Renal pelvis (tissue), 4 donors: Measurements from ENCODE around the gene RAB4A. TPM values are rescaled to one million over a fixed set of nuclear protein-coding genes. Genes with fewer than 3 reads are reported as not detected.

ENCODE experiments used
- DNase-seq: peaks from one replicate; pipeline ENCODE4 v3.0.0-alpha.2; 2013
- polyA plus RNA-seq, 3 donors: library from polyadenylated mRNA; unstranded; fragments of 120-200 nt; gene quantifications; one replicate each; pipeline ENCODE4 v1.2.1, GENCODE V29; 2013; ENCODE audit not compliant: insufficient read length in 3 of 3

RAB4A gene
- polyA plus RNA-seq, 3 donors, result 51.9 to 62.5 (median 52.8) TPM

DNA sequence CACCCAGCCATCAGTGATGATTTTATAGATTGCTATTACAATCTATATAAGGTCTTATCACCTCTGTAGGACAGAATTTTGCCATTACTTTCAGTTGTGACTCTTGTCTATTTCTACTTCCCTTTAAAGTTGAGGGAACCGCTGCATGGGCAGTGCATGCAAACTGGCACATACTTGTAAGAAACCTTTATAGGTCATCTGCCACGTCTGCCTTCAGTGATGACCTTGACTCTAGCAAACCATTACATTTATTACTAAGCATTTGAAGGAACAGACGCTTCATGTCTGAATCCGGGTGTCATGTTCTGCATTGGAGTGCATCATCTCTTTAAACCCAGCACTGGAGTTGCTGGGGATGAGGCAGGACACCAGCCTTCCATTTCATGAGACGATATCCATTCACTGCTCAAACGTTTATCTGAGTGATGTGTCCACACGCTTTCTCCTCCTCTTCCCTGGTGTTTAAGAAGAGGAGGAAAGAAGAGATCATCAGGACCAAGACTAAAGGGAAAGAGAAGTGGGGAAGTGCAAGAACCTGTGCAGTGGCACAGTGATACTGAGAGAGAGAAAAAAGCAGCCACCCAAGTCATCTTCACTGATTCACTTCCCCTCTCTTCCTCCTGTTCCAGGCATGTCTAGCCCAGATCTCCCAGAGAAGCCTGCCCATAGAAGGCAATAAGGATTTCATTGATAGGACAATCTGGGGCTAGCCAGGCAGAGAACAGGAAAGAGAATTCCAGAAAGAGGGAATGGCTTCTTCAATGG lies 57.9 kb downstream of the RAB4A start:
- DNase-seq, result no peak

DNA sequence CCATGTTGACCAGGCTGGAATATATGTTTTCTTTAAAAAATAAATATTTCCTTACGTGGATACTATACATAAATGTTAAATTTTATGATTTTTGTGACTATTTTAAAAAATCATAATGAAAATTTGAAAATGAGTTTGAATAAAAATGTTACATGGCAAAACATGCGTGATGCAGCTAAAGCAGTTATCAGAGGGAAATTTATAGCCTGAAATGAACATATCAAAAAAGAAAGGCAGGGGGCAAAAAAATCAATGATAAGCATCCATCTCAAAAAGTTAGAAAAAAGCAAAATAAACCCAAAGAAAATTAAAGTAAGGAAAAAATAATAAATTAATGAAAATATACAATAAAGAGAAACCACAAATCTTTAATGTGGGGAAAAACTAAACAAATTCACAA lies 63.4 kb downstream of the RAB4A start:
- no peak for DNase-seq

DNA sequence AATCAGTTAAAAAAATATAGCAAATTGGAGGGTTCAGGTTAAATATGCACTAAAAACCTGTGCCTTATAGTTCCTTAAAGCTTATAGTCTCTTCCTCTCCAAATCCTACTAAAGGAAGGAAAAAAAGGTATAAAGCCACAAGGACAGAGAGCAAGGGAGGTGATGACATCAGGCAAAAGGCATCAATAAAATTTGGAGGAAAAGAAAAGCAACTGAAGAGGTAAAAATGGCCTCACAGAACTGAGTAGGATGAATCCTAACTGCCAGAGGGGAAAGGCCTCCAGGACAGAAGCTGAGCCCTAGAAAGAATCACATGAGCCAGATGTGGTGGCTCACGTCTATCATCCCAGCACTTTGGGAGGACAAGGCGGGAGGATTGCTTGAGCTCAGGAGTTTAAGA lies 63.8 kb downstream of the RAB4A start:
- DNase-seq, result no peak

DNA sequence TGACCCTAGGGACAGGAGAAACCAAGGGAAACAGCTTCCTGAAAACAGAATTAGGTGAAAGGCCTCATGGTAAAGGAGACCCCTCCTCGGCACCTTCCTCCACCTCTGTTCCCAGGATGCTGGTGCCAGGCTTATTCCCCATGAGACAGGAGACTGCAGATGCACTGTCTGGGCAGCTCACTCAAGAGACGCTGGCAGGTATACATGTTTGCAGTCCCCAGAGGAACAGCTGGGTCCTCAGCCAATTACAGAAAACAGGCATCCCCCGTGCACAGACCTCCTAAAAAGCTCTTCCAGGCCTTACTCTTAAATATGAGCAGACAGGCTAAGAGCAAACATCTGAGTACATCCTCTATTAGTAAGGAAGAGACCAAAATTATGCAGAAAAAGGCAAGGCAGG lies 65.4 kb downstream of the RAB4A start:
- no peak for DNase-seq

DNA sequence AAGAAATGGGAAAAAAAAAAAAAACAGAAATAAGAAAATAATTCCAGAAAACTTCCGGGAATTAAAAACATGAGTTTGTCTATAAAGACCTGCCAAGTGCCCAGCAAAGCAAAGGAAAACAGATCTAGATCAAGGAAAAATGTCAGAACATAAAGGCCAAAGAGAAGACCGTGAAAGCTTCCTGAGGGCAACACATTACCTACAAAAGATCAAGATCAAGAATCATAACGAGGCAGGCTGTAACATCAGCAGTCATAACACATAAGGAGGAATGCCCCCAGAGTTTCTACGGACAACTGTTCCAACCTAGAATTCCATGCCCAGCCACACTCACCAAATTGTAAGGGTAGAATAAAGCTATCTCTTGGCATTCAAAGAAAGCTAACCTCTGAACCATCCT lies 68.2 kb downstream of the RAB4A start:
- DNase-seq, result no peak

DNA sequence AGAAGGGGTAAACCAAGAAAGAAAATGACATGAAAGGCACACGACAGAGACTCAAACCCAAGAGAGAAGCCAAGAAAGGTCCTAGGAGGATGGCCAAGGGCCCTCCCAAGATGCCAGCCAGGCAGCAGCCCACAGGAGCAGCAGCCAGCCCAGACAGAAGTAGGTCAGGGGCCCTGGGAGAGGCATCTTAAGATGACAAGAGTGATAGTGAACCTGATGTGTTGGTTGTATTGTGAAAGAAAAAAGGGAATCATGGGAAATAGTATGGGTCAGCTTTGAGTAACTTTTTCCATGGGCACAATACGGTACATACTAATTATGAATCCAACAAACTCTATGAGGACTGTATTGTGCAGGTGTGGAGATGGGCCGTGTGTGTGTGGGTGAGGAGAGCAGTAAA lies 68.6 kb downstream of the RAB4A start:
- no peak for DNase-seq

DNA sequence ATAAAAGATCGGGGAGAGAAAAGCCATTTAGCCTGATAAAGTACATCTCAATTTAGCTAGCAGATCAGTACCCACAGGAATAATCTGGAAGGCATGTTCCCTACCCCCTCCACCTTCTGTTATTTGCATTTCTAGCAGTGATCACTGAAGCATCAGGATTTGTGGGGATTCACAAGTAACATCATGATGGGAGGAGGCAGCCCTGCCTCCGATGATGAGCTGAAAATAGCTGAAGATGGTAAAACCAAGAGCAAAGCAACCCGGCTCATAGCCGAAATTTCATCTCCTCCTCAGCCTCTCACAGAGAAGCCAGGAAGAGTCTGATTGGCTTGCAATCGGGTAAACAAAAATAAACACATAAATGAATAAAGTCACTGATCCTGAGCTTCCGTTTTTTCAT lies 69.6 kb downstream of the RAB4A start:
- DNase-seq, result no peak

DNA sequence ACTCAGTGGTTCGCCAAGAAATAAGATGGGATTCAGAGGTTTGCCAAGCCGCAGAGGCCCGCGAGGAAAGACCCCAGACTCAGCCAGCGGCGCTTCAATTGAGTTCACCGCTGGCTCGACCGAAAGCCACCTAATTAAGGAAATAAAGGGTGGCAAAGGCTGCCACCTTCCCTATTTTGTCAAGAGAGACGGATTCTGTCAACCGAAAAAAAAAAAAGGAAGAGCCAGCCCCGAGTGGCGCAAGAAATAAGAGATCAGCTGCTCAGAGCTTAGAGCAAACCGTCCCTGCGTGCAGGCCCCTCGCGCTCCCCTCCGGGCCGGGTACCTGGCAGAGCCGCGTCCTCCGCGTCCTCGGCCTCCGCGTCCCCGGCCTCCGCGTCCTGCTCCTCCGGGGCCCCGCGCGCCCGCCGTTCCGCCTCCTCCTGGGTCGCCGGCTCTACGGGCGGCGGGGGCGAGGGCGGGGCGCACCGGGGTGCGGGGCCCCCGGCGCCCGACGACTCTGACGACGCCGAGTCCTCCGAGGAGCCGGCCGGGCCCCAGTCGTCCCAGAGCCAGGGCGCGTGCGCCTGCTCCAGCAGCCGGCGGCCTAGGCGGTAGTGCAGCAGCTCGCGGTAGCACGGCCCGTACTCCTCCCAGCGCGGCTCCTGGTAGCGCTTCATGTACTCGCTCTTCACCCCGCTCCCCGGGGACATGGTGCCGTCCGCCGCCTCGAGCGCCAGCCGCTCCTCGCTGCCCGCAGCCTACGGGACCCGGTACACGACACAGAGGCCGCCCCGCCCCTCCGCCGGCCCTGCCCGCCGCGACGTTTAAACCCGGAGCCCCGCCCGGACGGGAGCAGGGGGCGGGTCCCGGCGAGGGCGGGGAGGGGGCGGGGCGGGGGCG lies 71.1 kb downstream of the RAB4A start:
- DNase-seq, result peak; percentile 81

DNA sequence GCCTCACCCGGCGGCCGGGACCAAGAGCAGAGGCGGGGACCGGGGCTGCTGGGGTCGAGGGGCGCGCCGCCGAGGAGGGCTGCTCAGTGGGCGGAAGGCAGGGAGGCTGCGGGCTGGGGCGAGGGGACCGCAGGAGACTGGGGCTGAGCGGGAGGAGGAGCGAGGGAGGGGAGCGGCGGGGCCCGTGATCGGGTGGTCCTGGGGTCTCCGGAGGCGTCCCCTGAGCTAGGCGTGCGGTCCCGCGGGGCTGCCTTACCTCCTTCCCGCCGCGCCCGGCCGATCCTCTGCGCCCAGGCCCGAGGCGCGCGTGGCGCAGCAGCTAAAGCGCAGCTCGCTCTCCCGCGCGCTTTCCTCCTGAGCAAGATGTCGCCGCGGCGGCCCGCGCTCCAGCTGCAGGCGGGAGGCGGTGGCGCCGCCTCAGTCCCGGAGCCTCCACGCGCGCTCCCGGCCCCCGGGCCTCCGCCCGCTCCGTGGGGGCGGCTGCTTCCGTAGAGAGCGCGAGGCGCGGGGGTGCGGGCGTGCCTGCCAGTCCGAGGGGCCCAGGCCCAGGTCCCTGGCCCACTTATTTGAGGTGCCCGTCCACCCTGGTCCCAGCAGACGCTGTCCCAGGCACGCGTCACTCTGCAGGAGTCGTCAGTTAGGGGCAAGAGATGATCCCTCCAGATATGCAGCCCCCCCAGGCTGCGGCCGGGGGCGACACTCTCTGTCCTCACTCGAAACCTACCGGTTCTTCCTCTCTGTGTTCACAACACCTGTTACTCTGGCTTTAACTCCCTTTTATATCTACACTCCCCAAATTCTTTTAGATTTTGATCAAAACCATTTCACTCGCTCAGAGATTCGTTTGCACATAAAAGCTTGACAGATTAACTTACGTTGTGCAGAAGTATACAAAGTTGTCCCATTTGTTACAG lies 72.0 kb downstream of the RAB4A start, which contains the start of gene CCSAP:
Gene CCSAP, minus strand, starts transcription at position 392 of the 914 bp plus-strand sequence. CDS start 582 bp downstream, outside the sequence.
- peak; percentile 46 for DNase-seq

DNA sequence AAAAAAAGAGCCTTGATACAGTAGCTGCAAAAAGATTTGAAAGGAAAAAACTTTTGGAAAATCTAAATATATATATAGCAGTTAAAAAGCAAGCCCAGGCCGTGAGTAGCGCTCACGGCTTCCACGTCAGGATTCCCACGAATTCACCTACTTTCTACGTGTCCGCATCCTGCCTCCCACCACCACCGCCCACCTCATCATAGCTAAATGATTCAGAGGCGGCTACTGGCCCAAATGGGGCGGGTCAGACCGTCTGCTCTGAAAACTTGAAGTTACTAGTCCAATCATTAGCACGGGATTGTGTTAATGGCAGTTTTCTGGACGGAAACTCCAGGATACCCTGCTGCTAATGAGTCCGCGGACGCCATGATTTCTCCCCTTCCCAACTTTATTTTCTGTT lies 73.2 kb downstream of the RAB4A start:
- DNase-seq, result no peak

DNA sequence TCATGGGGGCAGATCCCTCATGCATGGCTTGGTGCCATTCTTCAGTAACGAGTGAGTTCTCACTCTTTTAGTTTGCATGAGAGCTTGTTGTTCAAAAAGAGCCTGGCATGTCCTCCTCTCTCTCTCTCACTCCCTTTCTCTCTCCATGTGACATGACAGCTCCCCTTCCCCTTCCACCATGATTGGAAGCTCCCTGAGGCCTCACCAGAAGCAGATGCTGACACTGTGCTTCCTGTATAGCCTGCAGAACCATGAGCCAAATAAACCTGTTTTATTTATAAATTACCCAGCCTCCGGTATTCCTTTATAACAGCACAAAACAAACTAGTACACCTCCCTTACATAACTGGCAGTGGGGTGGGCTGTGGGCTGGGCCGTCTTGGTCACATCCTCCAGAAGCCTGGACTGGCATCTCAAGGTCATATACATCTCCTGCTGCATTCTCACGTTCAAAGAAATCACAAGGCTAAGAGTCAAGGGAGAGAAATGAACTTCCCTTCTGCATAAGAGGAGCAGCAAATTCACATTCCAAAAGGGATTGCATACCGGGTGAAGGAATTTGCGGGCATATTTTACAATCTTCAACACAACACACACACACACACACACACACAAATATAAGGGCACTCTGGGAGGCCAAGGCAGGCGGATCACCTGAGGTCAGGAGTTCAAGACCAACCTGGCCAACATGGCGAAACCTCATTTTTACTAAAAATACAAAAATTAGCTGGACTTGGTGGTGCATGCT lies 74.2 kb downstream of the RAB4A start:
- no peak for DNase-seq

DNA sequence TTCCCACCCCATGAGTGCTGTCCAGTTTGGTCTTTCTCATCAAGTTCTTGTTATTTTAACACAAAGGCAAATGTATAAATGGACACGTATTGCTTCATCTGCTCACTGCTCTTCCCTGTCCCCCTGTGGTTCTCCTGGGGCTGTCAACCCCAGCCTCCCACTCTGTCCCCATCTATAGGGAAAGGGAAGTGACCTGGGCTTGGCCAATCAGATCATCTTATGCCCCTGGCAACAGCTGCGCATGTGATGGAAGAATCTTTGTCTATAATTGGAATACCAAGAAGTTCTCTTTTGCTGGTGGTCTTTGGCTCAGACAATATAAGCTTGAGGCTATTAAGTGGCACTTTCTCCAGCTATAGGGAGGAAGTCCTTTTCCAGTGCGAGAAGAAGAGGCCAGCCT lies 76.6 kb downstream of the RAB4A start:
- no peak for DNase-seq

DNA sequence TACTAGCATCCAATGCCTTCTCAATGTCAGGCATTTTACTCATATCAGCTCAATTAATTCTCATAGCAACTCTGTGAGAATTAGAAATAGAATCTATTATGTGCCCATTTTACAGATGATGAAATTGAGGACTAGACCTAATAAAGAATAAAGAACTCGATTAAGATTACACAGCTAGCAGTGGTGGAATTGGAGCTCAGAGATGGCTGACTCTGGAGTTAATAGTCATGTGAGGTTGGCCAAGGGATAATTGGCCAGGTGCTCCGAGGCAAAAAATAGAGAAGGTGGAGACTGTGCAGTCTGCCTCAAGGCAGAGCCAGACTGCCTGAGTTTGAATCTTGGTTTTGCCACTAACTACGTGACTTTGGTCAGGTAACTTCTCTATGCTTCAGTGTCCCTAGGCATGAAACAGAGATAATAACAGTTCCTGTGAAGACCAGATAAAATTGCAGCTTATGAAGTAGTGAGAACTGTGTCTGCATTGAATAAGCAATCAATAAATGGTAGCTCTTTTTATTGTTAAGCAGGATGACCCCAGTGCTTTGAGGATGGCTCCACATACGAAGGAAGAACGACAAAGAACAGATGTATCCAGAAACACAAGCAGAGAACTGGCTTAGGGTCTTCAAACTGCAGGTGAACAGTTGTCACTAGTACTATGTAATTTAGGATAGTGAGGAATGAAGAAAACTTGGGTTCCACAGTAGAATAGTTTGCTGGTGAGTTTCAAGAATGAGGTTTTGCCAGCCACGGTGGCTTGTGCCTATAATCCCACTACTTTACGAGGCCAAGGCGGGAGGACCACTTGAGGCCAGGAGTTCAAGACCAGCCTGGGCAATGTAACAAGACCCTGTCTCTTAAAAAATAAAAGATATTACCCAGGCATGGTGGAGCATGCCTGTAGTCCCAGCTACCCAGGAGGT lies 78.8 kb downstream of the RAB4A start:
- DNase-seq, result no peak

DNA sequence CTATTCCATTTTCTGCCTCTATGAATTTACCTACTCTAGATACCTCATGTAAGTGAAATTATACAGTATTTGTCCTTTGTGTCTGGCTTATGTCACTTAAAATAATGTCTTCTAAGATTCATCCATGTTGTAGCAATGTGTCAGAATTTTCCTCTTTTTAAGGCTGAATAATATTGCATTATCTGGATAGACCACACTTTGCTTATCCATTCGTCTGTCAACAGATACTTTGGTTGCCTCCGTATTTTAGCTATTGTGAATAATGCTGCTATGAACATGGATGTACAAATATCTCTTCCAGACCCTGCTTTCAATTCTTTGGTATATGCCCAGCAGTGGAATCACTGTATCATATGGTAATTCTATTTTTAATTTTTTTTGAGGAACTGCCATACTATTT lies 82.1 kb downstream of the RAB4A start:
- DNase-seq, result no peak

DNA sequence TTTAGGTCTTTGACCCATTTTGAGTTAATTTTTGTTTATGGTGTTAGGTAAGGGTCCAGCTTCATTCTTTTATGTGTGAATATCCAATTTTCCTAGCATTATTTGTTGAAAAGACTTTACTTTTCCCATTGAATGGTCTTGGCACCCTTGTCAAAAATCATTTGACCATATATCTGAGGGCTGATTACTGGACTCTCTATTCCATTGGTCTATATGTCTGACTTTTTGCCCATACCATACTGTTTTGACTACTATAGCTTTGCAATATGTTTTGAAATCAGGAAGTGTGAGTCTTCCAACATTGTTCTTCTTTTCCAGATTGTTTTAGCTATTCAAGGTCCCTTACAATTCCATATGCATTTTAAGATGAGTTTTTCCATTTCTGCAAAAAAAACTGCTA lies 83.3 kb downstream of the RAB4A start:
- DNase-seq, result no peak

Other genes starting within 250 kb of the RAB4A start
- 1 to 10 TPM; 8.4 to 9.4 (median 8.7) TPM for gene CCSAP, start 71.9 kb downstream of the RAB4A start, polyA plus RNA-seq
- gene ACTA1, start 163.0 kb downstream of the RAB4A start, polyA plus RNA-seq, result 10 to 100 TPM in 1 of 3 donors, under 1 TPM in 2; 0.50 to 10.4 (median 0.70) TPM
- 10 to 100 TPM; 43.2 to 49.0 (median 44.6) TPM for gene NUP133, start 237.2 kb downstream of the RAB4A start, polyA plus RNA-seq